Fibroblast of mammary gland (primary cell): ENCODE results near the gene VN1R4.
"Not testable (repeated sequence)": the region's sequence is repeated elsewhere in the genome, so short reads cannot be mapped to it uniquely, and the experiment has no call there.

Source experiments
- DNase-seq: peaks from one replicate; pipeline ENCODE4 v3.0.0-alpha.2; 2010; ENCODE audit warnings: low read depth
- H3K4me3 ChIP-seq: 2 replicates; pipeline ENCODE4 v1.5.1; 2011; ENCODE audit warnings: low read depth, mild to moderate bottlenecking, low read length, moderate library complexity; ENCODE audit not compliant: control insufficient read depth
- CTCF ChIP-seq: conservative IDR thresholded peaks from 2 replicates; pipeline ENCODE4 v1.5.1; 2011; ENCODE audit warnings: low read depth, low read length, inconsistent platforms; ENCODE audit not compliant: control insufficient read depth, insufficient read depth

Gene VN1R4

GRCh38 chr19:53267623-53268022 lies at the start of gene VN1R4:
TSS of gene VN1R4 (minus strand) at chr19:53267723. CDS start at chr19:53267665, 58 bp downstream.
- H3K4me3 ChIP-seq, DNase-seq: not testable (repeated sequence)

- no peak overlapping the region for H3K4me3 ChIP-seq
- no peak for TF ChIP-seq CTCF
- DNase-seq = no peak
Observed at GRCh38 chr19:53311897-53312296, 44.4 kb upstream of the VN1R4 start.

DNA sequence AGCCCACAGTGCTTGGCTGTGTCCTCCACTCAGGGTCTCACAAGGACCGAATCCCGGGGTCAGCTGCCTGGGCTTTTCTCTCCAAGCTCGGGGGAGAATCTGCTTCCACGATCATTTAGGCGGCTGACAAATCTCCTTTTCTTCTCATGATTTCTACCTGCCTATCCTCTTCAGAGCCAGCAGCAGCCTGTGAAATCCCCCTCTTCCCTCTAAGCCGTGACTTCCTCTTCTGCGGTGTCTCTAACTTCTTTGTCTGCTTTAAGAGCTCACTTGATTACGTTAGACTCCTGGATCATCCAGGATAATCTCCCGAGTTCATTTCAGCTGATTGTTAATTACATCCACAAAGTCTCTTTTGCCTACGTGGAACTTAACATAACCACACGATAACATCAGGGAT lies 43.5 kb upstream of the VN1R4 start:
- no peak for TF ChIP-seq CTCF
- DNase-seq = no peak
- no peak overlapping the region for H3K4me3 ChIP-seq

GRCh38 chr19:53308339-53308811 lies 40.9 kb upstream of the VN1R4 start:
- TF ChIP-seq CTCF = peak; percentile 18
- peak; percentile 2 for DNase-seq
- H3K4me3 ChIP-seq = no peak overlapping the region

GRCh38 chr19:53301341-53301740 lies 33.8 kb upstream of the VN1R4 start:
- not testable (repeated sequence) for H3K4me3 ChIP-seq, DNase-seq

DNA sequence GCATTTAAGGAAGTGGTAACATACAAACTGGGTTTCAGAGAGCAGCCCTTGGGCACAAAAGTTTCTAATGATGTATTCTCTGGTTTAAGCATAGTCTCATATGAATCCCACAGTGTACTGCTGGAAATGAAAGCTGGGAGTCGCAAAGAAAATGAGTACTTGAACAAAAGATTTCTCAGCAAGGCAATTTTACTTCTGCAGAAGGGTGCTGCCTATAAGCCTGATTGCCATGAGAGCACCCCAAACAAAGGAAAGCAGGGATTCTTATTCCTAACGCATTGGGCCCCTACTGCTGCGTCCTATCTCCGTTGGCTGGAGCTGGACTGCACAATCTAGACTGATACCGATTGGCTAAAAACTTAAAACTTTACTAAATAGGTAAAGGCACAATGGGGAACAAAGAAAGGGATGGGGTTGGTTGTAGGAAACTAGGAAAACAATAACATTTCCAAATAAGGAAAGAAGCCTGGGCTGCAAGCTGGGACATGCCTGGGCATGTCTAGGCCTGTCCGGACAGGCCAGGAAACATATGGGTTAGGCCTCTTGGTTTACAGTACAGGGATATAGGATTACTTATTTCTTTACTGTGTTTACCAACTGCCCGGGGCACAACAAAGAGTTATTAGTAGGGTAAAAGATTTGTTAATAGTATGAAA lies 27.4 kb upstream of the VN1R4 start:
- DNase-seq = peak; percentile 19
- no peak overlapping the region for H3K4me3 ChIP-seq
- no peak for TF ChIP-seq CTCF

- no peak for TF ChIP-seq CTCF
- no peak overlapping the region for H3K4me3 ChIP-seq
Observed at GRCh38 chr19:53290758-53291549, 23.4 kb upstream of the VN1R4 start.

More at GRCh38 chr19:53290758-53291549, 23.4 kb upstream of the VN1R4 start:
- no peak for DNase-seq
